A549 treated with RU486 at 1 μM for 4 hours (cell line): Measurements from ENCODE around the gene GBF1. TPM values are rescaled to one million over a fixed set of nuclear protein-coding genes. Genes with fewer than 3 reads are reported as not detected.

ENCODE experiments used
- total RNA-seq: library from RNA; stranded (reverse); fragments of 200-300 nt; extraction: Qiagen RNA extraction; gene quantifications from 5 replicates; pipeline ENCODE4 v1.2.3, GENCODE V29; 2022; ENCODE audit warnings: low read depth

The GBF1 gene, protein sequence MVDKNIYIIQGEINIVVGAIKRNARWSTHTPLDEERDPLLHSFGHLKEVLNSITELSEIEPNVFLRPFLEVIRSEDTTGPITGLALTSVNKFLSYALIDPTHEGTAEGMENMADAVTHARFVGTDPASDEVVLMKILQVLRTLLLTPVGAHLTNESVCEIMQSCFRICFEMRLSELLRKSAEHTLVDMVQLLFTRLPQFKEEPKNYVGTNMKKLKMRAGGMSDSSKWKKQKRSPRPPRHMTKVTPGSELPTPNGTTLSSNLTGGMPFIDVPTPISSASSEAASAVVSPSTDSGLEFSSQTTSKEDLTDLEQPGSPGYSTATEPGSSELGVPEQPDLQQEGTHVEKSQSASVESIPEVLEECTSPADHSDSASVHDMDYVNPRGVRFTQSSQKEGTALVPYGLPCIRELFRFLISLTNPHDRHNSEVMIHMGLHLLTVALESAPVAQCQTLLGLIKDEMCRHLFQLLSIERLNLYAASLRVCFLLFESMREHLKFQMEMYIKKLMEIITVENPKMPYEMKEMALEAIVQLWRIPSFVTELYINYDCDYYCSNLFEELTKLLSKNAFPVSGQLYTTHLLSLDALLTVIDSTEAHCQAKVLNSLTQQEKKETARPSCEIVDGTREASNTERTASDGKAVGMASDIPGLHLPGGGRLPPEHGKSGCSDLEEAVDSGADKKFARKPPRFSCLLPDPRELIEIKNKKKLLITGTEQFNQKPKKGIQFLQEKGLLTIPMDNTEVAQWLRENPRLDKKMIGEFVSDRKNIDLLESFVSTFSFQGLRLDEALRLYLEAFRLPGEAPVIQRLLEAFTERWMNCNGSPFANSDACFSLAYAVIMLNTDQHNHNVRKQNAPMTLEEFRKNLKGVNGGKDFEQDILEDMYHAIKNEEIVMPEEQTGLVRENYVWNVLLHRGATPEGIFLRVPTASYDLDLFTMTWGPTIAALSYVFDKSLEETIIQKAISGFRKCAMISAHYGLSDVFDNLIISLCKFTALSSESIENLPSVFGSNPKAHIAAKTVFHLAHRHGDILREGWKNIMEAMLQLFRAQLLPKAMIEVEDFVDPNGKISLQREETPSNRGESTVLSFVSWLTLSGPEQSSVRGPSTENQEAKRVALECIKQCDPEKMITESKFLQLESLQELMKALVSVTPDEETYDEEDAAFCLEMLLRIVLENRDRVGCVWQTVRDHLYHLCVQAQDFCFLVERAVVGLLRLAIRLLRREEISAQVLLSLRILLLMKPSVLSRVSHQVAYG (N-terminal part only)
- 19.6 to 24.9 TPM (median 24.4 TPM) in 5 replicates for total RNA-seq

DNA sequence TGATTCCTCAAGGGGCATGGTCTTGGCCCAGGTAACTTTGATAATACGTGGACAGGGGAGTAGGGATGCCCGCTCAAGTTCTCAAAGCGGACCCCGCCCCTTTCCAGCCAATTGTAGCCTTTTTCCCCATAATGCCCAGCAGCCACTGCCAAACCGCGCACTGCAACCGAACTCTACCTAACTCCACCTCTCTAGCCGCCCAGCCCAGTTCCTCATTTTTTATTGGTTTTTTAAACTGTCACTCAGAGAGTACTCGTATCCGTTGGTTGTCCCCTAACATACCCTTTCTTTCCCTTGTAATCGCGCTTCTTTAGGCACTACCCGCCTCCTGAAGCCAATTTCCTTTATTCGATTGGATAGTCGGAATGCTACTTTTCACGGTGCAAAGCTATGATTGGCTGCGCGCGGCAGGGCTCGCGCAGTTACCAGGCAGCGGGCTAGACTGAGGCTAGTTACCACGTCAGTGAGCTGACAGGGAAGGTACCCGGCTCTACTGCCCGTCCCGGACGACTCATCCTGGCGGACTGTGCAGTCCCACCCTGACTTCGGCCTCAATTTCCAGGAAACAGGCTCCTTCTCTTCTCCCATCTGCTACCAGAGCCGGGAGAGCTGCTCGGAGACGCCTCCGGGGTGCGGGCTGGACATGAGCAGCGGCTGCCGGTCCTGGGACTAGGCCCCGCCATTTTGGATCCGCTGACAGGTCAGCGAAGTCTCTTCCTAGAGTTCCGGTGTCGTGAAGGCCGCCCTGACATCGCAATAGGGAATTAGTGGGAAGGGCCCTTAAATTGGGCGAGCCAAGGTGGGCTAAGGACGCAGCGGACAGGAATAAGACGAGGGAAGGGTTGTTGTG is at the start of gene GBF1:
Gene GBF1 (plus strand): TSS at position 451 of the 850 bp plus-strand sequence. CDS start 13,407 bp downstream, outside the sequence.

DNA sequence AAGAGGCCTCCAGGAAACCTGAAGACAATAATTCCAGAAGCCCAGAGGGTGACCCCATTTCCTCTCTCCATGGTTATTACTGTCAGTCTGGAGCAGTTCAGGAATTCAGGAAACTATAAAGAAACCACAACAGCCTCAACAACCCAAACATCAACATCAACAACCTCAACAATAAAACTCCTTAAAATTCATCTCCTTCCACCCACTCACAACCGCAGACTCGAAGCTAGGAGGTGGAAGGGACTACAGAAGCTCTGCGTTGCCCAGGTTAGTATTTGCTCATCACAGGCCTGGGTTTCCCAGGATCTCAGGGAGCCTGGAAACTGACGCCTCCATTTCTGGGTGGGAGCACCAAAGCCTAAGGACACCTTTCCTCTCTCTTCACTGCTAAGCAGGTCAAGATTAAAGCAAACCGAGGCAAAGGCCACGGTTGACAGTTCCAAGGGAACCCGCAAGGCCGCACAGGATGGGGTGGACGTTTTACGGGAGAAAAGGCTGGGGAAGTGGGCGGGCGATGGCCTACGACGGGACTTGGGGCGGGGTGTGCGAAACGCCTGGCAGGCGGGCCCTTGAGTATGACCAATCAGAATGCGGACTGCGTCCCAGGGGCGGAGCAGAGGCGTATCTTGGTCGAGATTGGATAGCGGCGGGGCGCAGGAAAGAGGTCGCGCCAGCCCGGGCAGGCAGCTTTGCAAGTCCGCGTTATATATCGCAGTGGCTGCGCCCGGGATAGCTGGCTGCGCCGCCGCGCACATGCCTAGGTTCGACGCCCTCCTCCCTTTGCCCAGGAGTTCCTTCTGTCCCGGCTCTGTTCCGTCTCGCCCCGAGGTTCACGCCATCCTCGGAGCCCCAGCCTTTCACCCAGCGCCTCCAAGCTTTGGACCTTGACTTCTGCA is 19.4 kb upstream of the GBF1 start, which contains the start of gene ELOVL3:
Gene ELOVL3 (plus strand): TSS at position 654 of the 896 bp plus-strand sequence. CDS start 250 bp downstream, outside the sequence.

DNA sequence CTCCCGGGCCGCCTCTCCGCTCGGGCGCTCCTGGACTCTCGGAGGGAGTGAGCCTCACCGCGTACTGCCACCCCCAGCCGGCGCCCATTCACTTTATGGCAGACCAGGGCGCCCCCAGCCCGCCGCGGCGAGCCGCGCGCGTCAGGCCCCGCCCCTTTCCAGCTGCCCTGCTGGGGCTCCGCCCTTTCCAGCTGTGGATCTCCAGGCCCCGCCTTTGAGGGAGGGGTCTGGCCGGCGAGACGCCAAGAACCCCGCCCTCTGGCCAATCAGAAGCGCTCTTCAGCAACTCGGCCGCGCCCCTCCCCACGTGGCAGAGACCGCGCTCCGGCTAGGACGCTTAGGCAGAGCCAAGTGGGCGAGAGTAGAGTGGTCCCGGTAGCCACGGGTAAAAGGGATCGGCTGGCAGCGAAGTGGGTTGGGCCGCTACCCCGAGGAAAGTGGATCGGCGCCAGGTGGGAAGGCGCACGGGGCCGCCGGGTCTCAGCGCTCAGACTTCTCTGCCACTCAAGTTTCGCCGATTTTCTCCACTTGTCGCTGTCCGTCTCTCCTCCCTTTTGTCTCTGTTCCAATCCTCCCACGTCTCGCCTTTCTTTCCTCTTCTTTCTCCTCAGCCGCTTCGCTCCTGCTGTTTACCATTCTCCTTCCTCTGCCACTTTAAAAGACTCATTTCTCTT is 3.8 kb upstream of the GBF1 start, which contains the start of gene PITX3:
Gene PITX3 (minus strand): TSS at position 69 of the 674 bp plus-strand sequence. CDS start 9,432 bp downstream, outside the sequence.

DNA sequence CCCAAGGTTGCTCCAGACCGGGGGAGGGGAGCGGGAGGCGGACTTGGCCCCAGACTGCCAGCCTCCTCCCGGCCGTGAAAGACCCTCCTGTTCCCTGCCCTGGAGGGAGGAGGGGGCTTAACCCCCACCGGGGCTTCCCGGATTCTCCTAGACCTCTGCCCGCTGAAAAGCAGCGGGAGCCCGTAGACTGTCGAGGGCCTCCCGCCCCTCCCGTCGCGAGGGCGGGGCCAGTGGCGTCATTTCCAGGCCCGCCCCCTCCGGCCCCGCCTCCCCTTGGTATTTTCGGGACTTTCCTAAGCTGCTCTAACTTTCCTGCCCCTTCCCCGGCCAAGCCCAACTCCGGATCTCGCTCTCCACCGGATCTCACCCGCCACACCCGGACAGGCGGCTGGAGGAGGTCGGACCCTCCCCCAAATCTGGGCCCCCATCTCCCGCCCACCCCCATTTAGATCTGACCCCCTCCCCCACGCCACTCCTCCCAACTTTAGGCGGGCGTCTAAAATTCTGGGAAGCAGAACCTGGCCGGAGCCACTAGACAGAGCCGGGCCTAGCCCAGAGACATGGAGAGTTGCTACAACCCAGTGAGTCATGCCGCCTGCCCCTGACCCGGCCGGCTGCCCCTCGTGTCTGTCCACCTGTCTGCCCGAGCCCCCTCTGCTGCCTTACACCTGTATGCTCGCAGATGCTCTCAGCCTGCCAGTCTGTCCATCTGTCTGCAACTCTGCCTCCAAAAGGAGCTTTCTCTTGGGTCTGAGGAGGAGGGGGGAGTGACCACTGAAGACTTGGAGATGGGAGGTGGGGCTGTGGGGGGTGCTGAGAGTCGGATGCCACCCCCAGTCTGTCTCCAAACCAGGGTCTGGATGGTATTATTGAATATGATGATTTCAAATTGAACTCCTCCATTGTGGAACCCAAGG is 150.3 kb downstream of the GBF1 start, which contains the start of gene NFKB2:
Gene NFKB2 (plus strand): TSS at position 306 of the 917 bp plus-strand sequence. CDS start 255 bp downstream, at position 561.

DNA sequence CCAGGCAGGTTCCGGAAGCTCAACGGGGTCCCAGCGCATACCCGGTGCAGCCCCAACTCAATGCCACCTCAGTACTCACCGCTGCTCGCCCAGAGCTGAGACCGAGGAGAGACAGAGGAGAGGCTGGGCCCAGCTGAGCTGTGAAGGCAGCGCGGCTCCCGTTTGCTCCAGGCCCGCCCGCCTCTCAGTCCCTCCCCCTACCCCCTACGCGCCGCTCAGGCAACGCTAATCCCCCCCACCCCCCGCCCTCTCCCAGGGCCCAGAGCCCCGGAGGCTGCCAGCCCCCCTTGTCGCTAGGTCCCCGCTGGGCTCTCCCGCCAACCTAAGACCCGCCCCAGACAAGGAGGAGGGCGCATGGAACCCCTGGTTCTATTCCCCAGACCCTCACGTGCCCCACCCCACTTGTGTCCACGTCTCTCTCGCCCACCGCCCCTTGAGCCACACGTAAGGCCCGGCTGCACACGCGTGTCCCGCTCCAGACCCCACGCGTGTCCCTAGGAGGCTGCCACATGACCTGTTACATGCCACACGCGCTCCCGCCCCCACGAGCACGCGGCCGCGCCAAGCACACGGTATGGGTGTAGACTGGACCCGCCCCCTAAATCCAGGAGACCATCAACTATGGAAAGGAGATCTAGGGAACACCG is 173.4 kb downstream of the GBF1 start, which contains the start of gene PSD:
Gene PSD (minus strand): TSS at position 164 of the 647 bp plus-strand sequence. CDS start 1,747 bp downstream, outside the sequence.

DNA sequence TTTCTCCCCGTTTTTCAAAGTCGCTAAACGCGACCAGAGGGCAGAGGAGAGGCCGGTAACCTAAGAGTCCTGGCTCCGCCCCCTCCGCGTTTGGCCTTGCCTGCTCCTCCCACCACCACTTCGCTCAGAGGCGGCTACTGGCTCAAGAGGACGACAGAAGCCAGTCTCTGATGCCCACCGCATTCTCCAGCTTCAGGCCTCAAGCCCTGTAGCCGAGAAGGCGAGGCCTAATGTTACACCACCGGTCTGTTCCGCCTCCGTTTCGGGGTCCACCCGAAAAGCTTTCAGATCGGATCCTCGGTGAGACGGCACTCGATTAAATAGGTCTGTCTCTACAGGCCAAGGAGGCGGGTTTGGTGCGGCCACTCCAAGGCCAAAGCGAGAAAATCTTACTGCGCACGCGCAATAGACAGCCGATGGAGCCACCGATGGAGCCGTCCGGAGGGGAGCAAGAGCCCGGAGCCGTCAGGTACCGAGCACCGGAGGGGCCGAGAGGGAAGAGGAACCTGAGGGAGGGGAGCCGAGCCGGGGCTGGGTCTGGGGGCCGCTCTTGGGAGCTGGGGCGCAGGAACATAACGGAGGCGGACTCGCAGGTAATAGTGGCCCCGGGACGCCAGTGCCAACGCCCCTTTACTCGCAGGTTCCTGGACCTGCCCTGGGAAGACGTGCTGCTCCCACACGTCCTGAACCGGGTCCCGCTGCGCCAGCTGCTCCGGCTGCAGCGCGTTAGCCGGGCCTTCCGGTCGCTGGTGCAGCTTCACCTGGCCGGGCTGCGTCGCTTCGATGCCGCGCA is 175.6 kb downstream of the GBF1 start, which contains the start of gene FBXL15:
Gene FBXL15 (plus strand): TSS at position 123 of the 793 bp plus-strand sequence. CDS start 294 bp downstream, at position 417.

Other genes starting within 250 kb of the GBF1 start
- gene ARMH3, start 189.4 kb upstream of the GBF1 start, total RNA-seq = 10.3 to 13.2 TPM (median 12.2 TPM) in 5 replicates
- 25.0 to 40.1 TPM (median 33.9 TPM) in 5 replicates for gene HPS6, start 180.2 kb upstream of the GBF1 start, total RNA-seq
- gene LDB1, start 125.2 kb upstream of the GBF1 start, total RNA-seq = 29.7 to 40.1 TPM (median 37.0 TPM) in 5 replicates
- 47.0 to 70.3 TPM (median 58.0 TPM) in 5 replicates for gene PPRC1, start 112.5 kb upstream of the GBF1 start, total RNA-seq
- 174 to 199 TPM (median 189 TPM) in 5 replicates for gene NOLC1, start 93.1 kb upstream of the GBF1 start, total RNA-seq
- 0.10 to 0.27 TPM (median 0.25 TPM) in 5 replicates for gene ELOVL3, start 19.2 kb upstream of the GBF1 start, total RNA-seq
- gene PITX3, start 4.0 kb upstream of the GBF1 start, total RNA-seq = 0.27 to 0.38 TPM (median 0.29 TPM) in 4 of 5 replicates, not detected in the other
- gene NFKB2, start 150.2 kb downstream of the GBF1 start, total RNA-seq = 59.6 to 105 TPM (median 82.4 TPM) in 5 replicates
- 0.15 to 0.78 TPM (median 0.51 TPM) in 5 replicates for gene PSD, start 173.3 kb downstream of the GBF1 start, total RNA-seq
- 6.2 to 11.3 TPM (median 9.1 TPM) in 5 replicates for gene FBXL15, start 175.3 kb downstream of the GBF1 start, total RNA-seq
- gene CUEDC2, start 187.0 kb downstream of the GBF1 start, total RNA-seq = 60.2 to 70.4 TPM (median 63.3 TPM) in 5 replicates
- gene C10orf95, start 206.0 kb downstream of the GBF1 start, total RNA-seq = 0.09 to 0.15 TPM in 2 of 5 replicates, not detected in the others